Karpas-422 (cell line): ENCODE measurements around the gene FZD7. TPM values are rescaled to one million over a fixed set of nuclear protein-coding genes. Genes with fewer than 3 reads are reported as not detected.

ENCODE experiments used
- DNase-seq: peaks from one replicate; pipeline ENCODE4 v3.0.0-alpha.2; 2015
- H2AFZ ChIP-seq: fragments of 200-600 bp; sonication (generic); 2 replicates; pipeline ENCODE4 v1.6.1; 2014; ENCODE audit warnings: antibody characterized with exemption, low read length, mixed read lengths
- H3K27ac ChIP-seq: fragments of 200-600 bp; sonication (generic); 2 replicates; pipeline ENCODE4 v1.5.1; 2014; ENCODE audit warnings: mild to moderate bottlenecking, low read length, moderate library complexity
- H3K27me3 ChIP-seq: fragments of 200-600 bp; sonication (generic); 2 replicates; pipeline ENCODE4 v1.6.1; 2014; ENCODE audit warnings: low read length, mixed read lengths
- H3K36me3 ChIP-seq: fragments of 200-600 bp; sonication (generic); 2 replicates; pipeline ENCODE4 v1.6.1; 2014; ENCODE audit warnings: low read length, mixed read lengths; ENCODE audit not compliant: insufficient read depth
- H3K4me1 ChIP-seq: fragments of 200-600 bp; sonication (generic); 2 replicates; pipeline ENCODE4 v1.6.1; 2014; ENCODE audit warnings: mild to moderate bottlenecking, low read length, mixed read lengths
- H3K4me2 ChIP-seq: fragments of 200-600 bp; sonication (generic); 2 replicates; pipeline ENCODE4 v1.6.1; 2014; ENCODE audit warnings: low read length, low read depth, mild to moderate bottlenecking; ENCODE audit not compliant: poor library complexity, severe bottlenecking
- H3K4me3 ChIP-seq: fragments of 200-600 bp; sonication (generic); 2 replicates; pipeline ENCODE4 v1.5.1; 2014; ENCODE audit warnings: mild to moderate bottlenecking, antibody characterized with exemption, low read length, mixed read lengths
- H3K79me2 ChIP-seq: fragments of 200-600 bp; sonication (generic); 2 replicates; pipeline ENCODE4 v1.6.1; 2014; ENCODE audit warnings: mild to moderate bottlenecking, low read length, mixed read lengths
- H3K9ac ChIP-seq: fragments of 200-600 bp; sonication (generic); 2 replicates; pipeline ENCODE4 v1.6.0; 2014; ENCODE audit warnings: low read length
- H3K9me2 ChIP-seq: fragments of 200-600 bp; sonication (generic), shearing (Covaris generic); replicated peaks from 2 replicates; pipeline ENCODE4 v1.6.0; 2014; ENCODE audit warnings: mild to moderate bottlenecking, low read length, moderate library complexity; ENCODE audit not compliant: insufficient read depth
- H3K9me3 ChIP-seq: fragments of 300-700, 200-600 bp; sonication (generic); 2 replicates; pipeline ENCODE4 v1.6.1; 2014; ENCODE audit warnings: low read length, mixed read lengths
- H4K20me1 ChIP-seq: fragments of 200-600 bp; sonication (generic); 2 replicates; pipeline ENCODE4 v1.6.1; 2014; ENCODE audit warnings: mild to moderate bottlenecking, antibody characterized with exemption, low read length, low read depth; ENCODE audit not compliant: insufficient read depth
- total RNA-seq: library from RNA; depleted of rRNA; stranded (reverse); fragments of >200 nt; shearing (Covaris generic); gene quantifications from 2 replicates; pipeline ENCODE4 v1.2.3, GENCODE V29; 2014; ENCODE audit warnings: low replicate concordance

Gene FZD7
- total RNA-seq, 1 experiment from 2014 or later: 10.2 TPM

DNA sequence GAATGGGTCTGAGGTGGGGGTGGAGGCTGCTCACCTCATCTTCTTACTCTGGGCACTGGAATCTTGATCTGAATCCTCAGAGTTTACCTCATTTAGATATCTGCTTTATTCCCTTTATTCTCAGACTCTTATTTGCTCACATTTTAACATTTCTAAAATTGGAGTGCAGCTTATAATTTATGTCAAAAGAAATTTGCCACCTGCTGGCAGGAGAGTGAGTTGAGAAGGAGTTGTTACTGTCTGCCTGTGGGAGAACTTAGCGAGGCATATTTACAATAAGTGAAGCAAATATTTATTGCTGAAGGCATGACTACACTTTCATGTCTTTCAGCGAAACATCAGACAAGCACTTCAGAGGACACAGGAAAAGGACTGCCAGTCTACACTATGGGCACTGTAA lies 23.0 kb downstream of the FZD7 start:
- no peaks in the 10 kb centered on the region for H3K36me3 ChIP-seq
- peak; percentile 67 for DNase-seq
- H2AFZ ChIP-seq: no peak overlapping the region

DNA sequence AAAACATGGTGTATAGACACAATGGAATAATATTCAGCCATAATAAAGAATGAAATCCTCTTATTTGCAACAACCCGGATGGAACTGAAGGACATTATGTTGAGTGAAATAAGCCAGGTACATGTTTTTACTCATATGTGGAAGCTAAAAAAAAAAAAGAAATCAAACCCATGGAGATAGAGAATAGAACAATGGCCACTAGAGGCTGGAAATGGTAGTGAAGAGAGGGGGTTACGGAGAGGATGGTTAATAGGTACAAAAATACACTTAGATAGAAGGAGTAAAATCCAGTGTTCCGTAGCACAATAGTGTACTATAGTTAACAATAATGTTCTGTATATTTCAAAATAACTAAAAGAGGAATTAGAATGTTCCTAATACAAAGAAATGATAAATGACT lies 26.6 kb downstream of the FZD7 start:
- Histone ChIP-seq H3K9me2 (no peaks in the 10 kb centered on the region), H3K4me3 (no peak overlapping the region), H3K9ac (no peak overlapping the region), H3K4me1 (peaks cover 3% of the 10 kb centered on the region; the same call in 1 of the 2 replicates), H3K4me2 (no peak overlapping the region), H3K36me3 (no peaks in the 10 kb centered on the region), H3K27me3 (no peaks in the 10 kb centered on the region), H3K9me3 (no peaks in the 10 kb centered on the region), H3K27ac (no peak overlapping the region), H3K79me2 (no peaks in the 10 kb centered on the region), H4K20me1 (no peaks in the 10 kb centered on the region), H2AFZ (no peak overlapping the region)
- DNase-seq: peak; percentile 62

More for the DNA sequence above, 23.0 kb downstream of the FZD7 start:
- Histone ChIP-seq H3K4me2 (no peak overlapping the region), H3K27ac (no peak overlapping the region), H3K27me3 (no peaks in the 10 kb centered on the region), H3K9ac (no peak overlapping the region), H3K9me3 (no peaks in the 10 kb centered on the region), H3K9me2 (no peaks in the 10 kb centered on the region), H3K4me1 (peaks cover 3% of the 10 kb centered on the region; the same call in 1 of the 2 replicates), H4K20me1 (no peaks in the 10 kb centered on the region), H3K4me3 (no peak overlapping the region), H3K79me2 (no peaks in the 10 kb centered on the region)

DNA sequence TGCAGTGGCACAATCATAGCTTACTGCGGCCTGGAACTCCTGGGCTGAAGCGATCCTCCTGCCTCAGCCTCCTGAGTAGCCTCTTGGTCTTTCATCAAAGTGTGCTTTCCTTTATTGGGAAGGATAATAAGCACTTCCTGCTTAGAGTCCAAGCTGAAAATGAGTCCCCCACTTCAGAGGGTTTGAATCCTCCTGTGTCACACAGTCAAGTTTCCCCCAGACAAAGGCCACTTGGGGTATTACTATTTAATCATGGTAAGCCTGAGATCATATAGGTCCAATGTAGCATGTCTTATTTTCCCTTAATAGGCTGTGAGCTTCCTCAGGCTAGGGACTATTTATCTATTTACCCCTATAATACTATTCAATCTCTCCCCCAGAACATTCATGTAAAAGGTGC lies 28.0 kb downstream of the FZD7 start:
- H3K27ac ChIP-seq: no peak overlapping the region
- H3K4me3 ChIP-seq: no peak overlapping the region
- H3K4me2 ChIP-seq: no peak overlapping the region
- H3K9me3 ChIP-seq: no peaks in the 10 kb centered on the region
- no peaks in the 10 kb centered on the region for H3K4me1 ChIP-seq
- H3K79me2 ChIP-seq: no peaks in the 10 kb centered on the region
- no peak overlapping the region for H2AFZ ChIP-seq
- H3K9ac ChIP-seq: no peak overlapping the region
- H3K36me3 ChIP-seq: no peaks in the 10 kb centered on the region
- H4K20me1 ChIP-seq: no peaks in the 10 kb centered on the region
- no peaks in the 10 kb centered on the region for H3K27me3 ChIP-seq
- no peak for DNase-seq
- H3K9me2 ChIP-seq: no peaks in the 10 kb centered on the region

- no peak overlapping the region for H3K4me2 ChIP-seq
- H3K9me3 ChIP-seq: no peaks in the 10 kb centered on the region
- H3K36me3 ChIP-seq: no peaks in the 10 kb centered on the region
- no peaks in the 10 kb centered on the region for H4K20me1 ChIP-seq
- H3K9me2 ChIP-seq: no peaks in the 10 kb centered on the region
- peaks cover 9% of the 10 kb centered on the region for H3K4me1 ChIP-seq
- no peaks in the 10 kb centered on the region for H3K79me2 ChIP-seq
- no peak for DNase-seq
- H2AFZ ChIP-seq: no peak overlapping the region
- H3K27me3 ChIP-seq: no peaks in the 10 kb centered on the region
- H3K27ac ChIP-seq: no peak overlapping the region
- H3K4me3 ChIP-seq: no peak overlapping the region
- H3K9ac ChIP-seq: no peak overlapping the region
Observed at GRCh38 chr2:202064171-202064880, 30.7 kb downstream of the FZD7 start.

DNA sequence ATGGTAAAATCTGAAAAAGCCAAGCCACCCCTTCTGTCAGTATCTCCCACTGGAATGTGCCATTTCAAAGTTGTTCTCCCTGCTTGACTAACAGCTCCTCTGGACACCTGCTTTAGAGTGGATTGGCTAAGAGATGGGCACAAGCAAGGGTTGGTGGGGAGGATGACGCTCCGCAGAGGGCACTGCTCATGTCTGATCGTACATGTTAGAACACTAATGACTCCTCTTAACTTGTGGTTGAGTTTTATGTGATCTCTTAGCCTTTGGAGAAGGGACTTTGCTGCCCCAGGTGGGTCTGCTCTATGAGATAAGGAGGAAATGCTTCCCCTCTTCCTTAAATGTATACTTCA lies 31.2 kb downstream of the FZD7 start:
- Histone ChIP-seq H3K9ac (no peak overlapping the region), H3K27me3 (no peaks in the 10 kb centered on the region), H3K4me1 (peaks cover 9% of the 10 kb centered on the region), H4K20me1 (no peaks in the 10 kb centered on the region), H3K36me3 (no peaks in the 10 kb centered on the region), H2AFZ (no peak overlapping the region), H3K9me3 (no peaks in the 10 kb centered on the region), H3K4me3 (no peak overlapping the region), H3K79me2 (no peaks in the 10 kb centered on the region), H3K27ac (no peak overlapping the region), H3K9me2 (no peaks in the 10 kb centered on the region), H3K4me2 (no peak overlapping the region)
- no peak for DNase-seq

- Histone ChIP-seq H3K4me1 (peaks cover 9% of the 10 kb centered on the region), H3K4me3 (no peak overlapping the region), H3K27me3 (no peaks in the 10 kb centered on the region), H3K79me2 (no peaks in the 10 kb centered on the region), H3K9me2 (no peaks in the 10 kb centered on the region), H3K9ac (no peak overlapping the region), H3K27ac (no peak overlapping the region), H2AFZ (no peak overlapping the region), H4K20me1 (no peaks in the 10 kb centered on the region), H3K4me2 (no peak overlapping the region), H3K36me3 (no peaks in the 10 kb centered on the region), H3K9me3 (no peaks in the 10 kb centered on the region)
- no peak for DNase-seq
Observed at GRCh38 chr2:202065876-202066275, 32.2 kb downstream of the FZD7 start.

GRCh38 chr2:202066875-202067274 lies 33.2 kb downstream of the FZD7 start:
- H3K27me3 ChIP-seq: no peaks in the 10 kb centered on the region
- H3K9ac ChIP-seq: no peak overlapping the region
- DNase-seq: no peak
- no peaks in the 10 kb centered on the region for H3K9me2 ChIP-seq
- H3K36me3 ChIP-seq: no peaks in the 10 kb centered on the region
- no peaks in the 10 kb centered on the region for H3K79me2 ChIP-seq
- H2AFZ ChIP-seq: no peak overlapping the region
- H3K27ac ChIP-seq: no peak overlapping the region
- no peak overlapping the region for H3K4me2 ChIP-seq
- no peak overlapping the region for H3K4me3 ChIP-seq
- no peaks in the 10 kb centered on the region for H3K9me3 ChIP-seq
- H3K4me1 ChIP-seq: peaks cover 9% of the 10 kb centered on the region
- H4K20me1 ChIP-seq: no peaks in the 10 kb centered on the region

- Histone ChIP-seq H3K79me2 (no peaks in the 10 kb centered on the region), H3K27me3 (no peaks in the 10 kb centered on the region), H3K4me3 (no peak overlapping the region), H3K27ac (no peak overlapping the region), H3K36me3 (no peaks in the 10 kb centered on the region), H2AFZ (no peak overlapping the region), H3K9me3 (no peaks in the 10 kb centered on the region), H3K4me1 (peaks cover 15% of the 10 kb centered on the region), H3K9ac (no peak overlapping the region), H3K9me2 (no peaks in the 10 kb centered on the region), H3K4me2 (no peak overlapping the region), H4K20me1 (no peaks in the 10 kb centered on the region)
- DNase-seq: no peak
Observed at GRCh38 chr2:202067589-202067988, 33.9 kb downstream of the FZD7 start.
